HEK293T (cell line): Measurements from ENCODE around the gene CNKSR3.

Experiments used
- ARNT ChIP-seq: fragments of 450-650 bp; IDR thresholded peaks from 2 replicates; pipeline ENCODE4 v1.6.1; 2017; ENCODE audit warnings: mild to moderate bottlenecking
- BHLHE40 ChIP-seq: fragments of 450-650 bp; IDR thresholded peaks from 2 replicates; pipeline ENCODE4 v1.6.1; 2016; ENCODE audit warnings: mild to moderate bottlenecking, moderate library complexity, borderline replicate concordance
- ELF4 ChIP-seq: fragments of 450-650 bp; IDR thresholded peaks from 2 replicates; pipeline ENCODE4 v1.6.1; 2017; ENCODE audit warnings: antibody characterized with exemption
- FOXA1 ChIP-seq: fragments of 450-650 bp; IDR thresholded peaks from 2 replicates; pipeline ENCODE4 v1.6.1; 2016; ENCODE audit warnings: mild to moderate bottlenecking
- FOXK2 ChIP-seq: fragments of 450-650 bp; IDR thresholded peaks from 2 replicates; pipeline ENCODE4 v1.6.1; 2016; ENCODE audit warnings: mild to moderate bottlenecking
- FOXM1 ChIP-seq: fragments of 450-650 bp; IDR thresholded peaks from 2 replicates; pipeline ENCODE4 v1.6.1; 2017; ENCODE audit warnings: mild to moderate bottlenecking, borderline replicate concordance
- HDGF ChIP-seq: fragments of 450-650 bp; IDR thresholded peaks from 2 replicates; pipeline ENCODE4 v1.6.1; 2017; ENCODE audit warnings: antibody characterized with exemption, borderline replicate concordance
- L3MBTL2 ChIP-seq: fragments of 450-650 bp; conservative IDR thresholded peaks from 2 replicates; pipeline ENCODE4 v1.6.1; 2016; ENCODE audit warnings: mild to moderate bottlenecking
- NFRKB ChIP-seq: fragments of 450-650 bp; IDR thresholded peaks from 2 replicates; pipeline ENCODE4 v1.6.1; 2016; ENCODE audit warnings: mild to moderate bottlenecking, moderate library complexity
- PKNOX1 ChIP-seq: fragments of 450-650 bp; IDR thresholded peaks from 2 replicates; pipeline ENCODE4 v1.6.1; 2016
- SP1 ChIP-seq: fragments of 450-650 bp; IDR thresholded peaks from 2 replicates; pipeline ENCODE4 v1.6.1; 2017
- SUZ12 ChIP-seq: fragments of 450-650 bp; IDR thresholded peaks from 2 replicates; pipeline ENCODE4 v1.6.1; 2016; ENCODE audit warnings: mild to moderate bottlenecking
- TARDBP ChIP-seq: fragments of 450-650 bp; IDR thresholded peaks from 2 replicates; pipeline ENCODE4 v1.6.1; 2016
- ZNF384 ChIP-seq: fragments of 450-650 bp; IDR thresholded peaks from 2 replicates; pipeline ENCODE4 v1.6.1; 2016

GRCh38 chr6:154353626-154354025 is 156.9 kb downstream of the CNKSR3 start:
- TF ChIP-seq SP1: no peak
- no peak for TF ChIP-seq HDGF
- TF ChIP-seq ZNF384: no peak
- no peak for TF ChIP-seq FOXK2
- TF ChIP-seq ELF4: no peak
- TF ChIP-seq TARDBP: no peak
- no peak for TF ChIP-seq FOXA1
- no peak for TF ChIP-seq BHLHE40
- no peak for TF ChIP-seq ARNT
- TF ChIP-seq NFRKB: no peak
- TF ChIP-seq SUZ12: no peak
- no peak for TF ChIP-seq FOXM1
- TF ChIP-seq L3MBTL2: no peak
- TF ChIP-seq PKNOX1: no peak
